AML-193 (cell line): ENCODE measurements around the gene ACIN1.

Experiments used
- DNase-seq, 2 experiments: peaks; one replicate each; lab custom pipeline; 2025; lab: John Stamatoyannopoulos, UW

Gene ACIN1

GRCh38 chr14:23057757-23058653 lies 36.9 kb downstream of the ACIN1 start:
- no peak for DNase-seq

- no peak for DNase-seq
These were observed 37.8 kb downstream of the ACIN1 start, which contains the start of gene CDH24 for GRCh38 chr14:23056956-23057756. TSS of gene CDH24 (minus strand) at chr14:23057520. CDS start at chr14:23055733, 1,787 bp downstream.

GRCh38 chr14:23056145-23056955 lies 38.6 kb downstream of the ACIN1 start:
- no peak for DNase-seq

GRCh38 chr14:23055621-23056144 lies 39.3 kb downstream of the ACIN1 start:
- no peak for DNase-seq

GRCh38 chr14:23055147-23055550 lies 39.8 kb downstream of the ACIN1 start:
- DNase-seq = no peak

GRCh38 chr14:23054000-23054811 lies 40.7 kb downstream of the ACIN1 start:
- DNase-seq = no peak

GRCh38 chr14:23053426-23053825 lies 41.5 kb downstream of the ACIN1 start:
- DNase-seq = no peak

GRCh38 chr14:23052671-23053070 lies 42.3 kb downstream of the ACIN1 start:
- DNase-seq = no peak

GRCh38 chr14:23052182-23052623 lies 42.7 kb downstream of the ACIN1 start:
- DNase-seq = no peak

- DNase-seq = no peak
These were observed 43.5 kb downstream of the ACIN1 start for GRCh38 chr14:23051141-23052057.

- DNase-seq = no peak
These were observed 45.9 kb downstream of the ACIN1 start for GRCh38 chr14:23049011-23049410.

GRCh38 chr14:23047751-23048693 lies 46.9 kb downstream of the ACIN1 start:
- no peak for DNase-seq

GRCh38 chr14:23047034-23047634 lies 47.8 kb downstream of the ACIN1 start:
- DNase-seq = no peak

GRCh38 chr14:23045419-23046357 lies 49.2 kb downstream of the ACIN1 start:
- DNase-seq = no peak

- no peak for DNase-seq
These were observed 50.1 kb downstream of the ACIN1 start for GRCh38 chr14:23044840-23045239.

GRCh38 chr14:23043754-23044153 lies 51.2 kb downstream of the ACIN1 start:
- no peak for DNase-seq

- DNase-seq = no peak
These were observed 51.8 kb downstream of the ACIN1 start for GRCh38 chr14:23043145-23043544.
